ENCODE measurements around the gene C19orf81. TPM values are rescaled to one million over a fixed set of nuclear protein-coding genes. Genes with fewer than 3 reads are reported as not detected.

Gene C19orf81
- total and polyA plus RNA-seq, 2 of the 4 experiments (the other 2 are of a cell fraction), result 0.31 TPM; not detected in 1

- Histone ChIP-seq H3K79me1 (ENCODE audit: low read depth in 1 of 2, low read length in 2 of 2) (no peaks in the 10 kb centered on the region), H3K9ac (ENCODE audit: low read depth, low read length) (no peak overlapping the region), H3K9me1 (ENCODE audit: insufficient read depth, low read length) (no peaks in the 10 kb centered on the region), H3K4me1 (ENCODE audit: control insufficient read depth, insufficient read depth, low read length) (no peaks in the 10 kb centered on the region), H3K36me3 (ENCODE audit: control insufficient read depth, insufficient read depth, low read length) (no peaks in the 10 kb centered on the region), H2BK15ac (ENCODE audit: low read depth, low read length) (no peak overlapping the region), H2BK20ac (ENCODE audit: low read depth, low read length) (no peak overlapping the region), H3K18ac (ENCODE audit: low read depth, low read length) (no peak overlapping the region), H4K8ac (ENCODE audit: low read depth in 2 of 2, low read length in 2 of 2) (no peak overlapping the region), H3K4me3 (ENCODE audit: insufficient read depth, low read depth, low read length) (no peak overlapping the region), H2BK120ac (ENCODE audit: low read depth, low read length) (no peak overlapping the region), H3K23ac (ENCODE audit: low read depth, low read length) (no peak overlapping the region), H2AK9ac (replicated peaks; ENCODE audit: low read depth, low read length, poor library complexity) (no peak overlapping the region), H3K14ac (replicated peaks; ENCODE audit: low read depth, low read length) (no peak overlapping the region), H3K4me2 (ENCODE audit: low read depth, low read length) (no peak overlapping the region), H4K20me1 (ENCODE audit: insufficient read depth, low read length) (no peaks in the 10 kb centered on the region), H3K27ac (ENCODE audit: insufficient read depth, low read length) (no peak overlapping the region), H3K27me3 (ENCODE audit: control insufficient read depth, insufficient read depth, low read length) (no peaks in the 10 kb centered on the region; the same call in 1 of the 2 replicates), H2BK5ac (ENCODE audit: low read depth, low read length, poor library complexity, severe bottlenecking) (no peak overlapping the region), H2AK5ac (ENCODE audit: low read depth, low read length) (no peak overlapping the region), H3K56ac (ENCODE audit: extremely low read depth, insufficient read depth, low read length) (no peak overlapping the region), H4K91ac (ENCODE audit: insufficient read depth, low read depth, low read length) (no peak overlapping the region), H2AFZ (replicated peaks; ENCODE audit: low read length, poor library complexity) (no peak overlapping the region), H4K5ac (ENCODE audit: low read depth, low read length) (no peak overlapping the region), H3K4ac (ENCODE audit: low read depth, low read length) (no peak overlapping the region), H3K9me3 (ENCODE audit: control insufficient read depth, insufficient read depth, low read length) (peaks cover 3% of the 10 kb centered on the region; the same call in 1 of the 2 replicates)
- BruUV-seq (replicated peaks), result no TSS peak
- dilution Hi-C loops (cut with HindIII; ENCODE audit: low sequenced_read_pairs, unreplicated experiment), result no loop called here
- in situ Hi-C loops (cut with MboI; ENCODE audit: low sequenced_read_pairs), result no loop called here
- DNase-seq, result no peak
- intact Hi-C loops (cut with micrococcal nuclease), result no loop called here
- ChIA-PET CTCF (no interaction called here), POLR2A (ENCODE audit: unreplicated experiment) (no interaction called here)
- ATAC-seq (ENCODE audit: low read depth), result no peak
- no peak for TF ChIP-seq RAD21 (IDR thresholded peaks at IDR 0.05; ENCODE audit: low read length)
- no peak for TF ChIP-seq CEBPB (IDR thresholded peaks at IDR 0.05; ENCODE audit: low read depth, low read length)
- TF ChIP-seq FOS (IDR thresholded peaks at IDR 0.05; ENCODE audit: low read depth, low read length), result no peak
- TF ChIP-seq, protein P1, sequence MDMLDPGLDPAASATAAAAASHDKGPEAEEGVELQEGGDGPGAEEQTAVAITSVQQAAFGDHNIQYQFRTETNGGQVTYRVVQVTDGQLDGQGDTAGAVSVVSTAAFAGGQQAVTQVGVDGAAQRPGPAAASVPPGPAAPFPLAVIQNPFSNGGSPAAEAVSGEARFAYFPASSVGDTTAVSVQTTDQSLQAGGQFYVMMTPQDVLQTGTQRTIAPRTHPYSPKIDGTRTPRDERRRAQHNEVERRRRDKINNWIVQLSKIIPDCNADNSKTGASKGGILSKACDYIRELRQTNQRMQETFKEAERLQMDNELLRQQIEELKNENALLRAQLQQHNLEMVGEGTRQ (IDR thresholded peaks at IDR 0.05; ENCODE audit: low read depth, low read length), result no peak
- TF ChIP-seq, protein P2, sequence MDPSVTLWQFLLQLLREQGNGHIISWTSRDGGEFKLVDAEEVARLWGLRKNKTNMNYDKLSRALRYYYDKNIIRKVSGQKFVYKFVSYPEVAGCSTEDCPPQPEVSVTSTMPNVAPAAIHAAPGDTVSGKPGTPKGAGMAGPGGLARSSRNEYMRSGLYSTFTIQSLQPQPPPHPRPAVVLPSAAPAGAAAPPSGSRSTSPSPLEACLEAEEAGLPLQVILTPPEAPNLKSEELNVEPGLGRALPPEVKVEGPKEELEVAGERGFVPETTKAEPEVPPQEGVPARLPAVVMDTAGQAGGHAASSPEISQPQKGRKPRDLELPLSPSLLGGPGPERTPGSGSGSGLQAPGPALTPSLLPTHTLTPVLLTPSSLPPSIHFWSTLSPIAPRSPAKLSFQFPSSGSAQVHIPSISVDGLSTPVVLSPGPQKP (IDR thresholded peaks at IDR 0.05; ENCODE audit: borderline replicate concordance, low read depth, low read length), result no peak
- no peak for TF ChIP-seq CHD1 (IDR thresholded peaks at IDR 0.05; ENCODE audit: low read depth, low read length)
- WGBS, 2 experiments (ENCODE audit: extremely low coverage in 2 of 2, insufficient read length in 1 of 2), result 59% methylated on average over 4 of the region's 6 CpGs; no CpG with 5 or more reads in 1 of the 2 experiments
Observed at GRCh38 chr19:50602496-50602895, 46.7 kb upstream of the C19orf81 start.
